Neural cell (in vitro differentiated cells): ENCODE data around the gene COLQ.

ENCODE experiments used
- EP300 ChIP-seq: fragments of 450-650 bp; conservative IDR thresholded peaks from 2 replicates; pipeline ENCODE4 v1.6.1; 2014; ENCODE audit warnings: antibody characterized with exemption, mild to moderate bottlenecking, moderate library complexity; ENCODE audit not compliant: poor library complexity, severe bottlenecking
- EZH2 ChIP-seq: fragments of 200-600, 300-800 bp; shearing (Covaris generic), sonication (generic); IDR thresholded peaks from 2 replicates; pipeline ENCODE4 v1.6.1; 2014; ENCODE audit warnings: antibody characterized with exemption, low read length, borderline replicate concordance, mild to moderate bottlenecking; ENCODE audit not compliant: insufficient read depth, poor library complexity, severe bottlenecking
- MXI1 ChIP-seq: fragments of 450-650 bp; conservative IDR thresholded peaks from 2 replicates; pipeline ENCODE4 v1.6.1; 2014; ENCODE audit warnings: antibody characterized with exemption, mild to moderate bottlenecking; ENCODE audit not compliant: poor library complexity, severe bottlenecking
- POLR2AphosphoS5 ChIP-seq: IDR thresholded peaks from 2 replicates; pipeline ENCODE4 v1.6.1; 2012
- TAF1 ChIP-seq: IDR thresholded peaks from 2 replicates; pipeline ENCODE4 v1.6.1; 2012; ENCODE audit warnings: low read depth
- TF ChIP-seq, protein P1 (sequence below): fragments of 450-650 bp; IDR thresholded peaks from 2 replicates; pipeline ENCODE4 v1.5.1; 2014; ENCODE audit warnings: antibody characterized with exemption, mild to moderate bottlenecking, moderate library complexity; ENCODE audit not compliant: poor library complexity, severe bottlenecking
- TF ChIP-seq, protein P2 (sequence below): IDR thresholded peaks from 2 replicates; pipeline ENCODE4 v1.6.1; 2012; ENCODE audit warnings: borderline replicate concordance

DNA sequence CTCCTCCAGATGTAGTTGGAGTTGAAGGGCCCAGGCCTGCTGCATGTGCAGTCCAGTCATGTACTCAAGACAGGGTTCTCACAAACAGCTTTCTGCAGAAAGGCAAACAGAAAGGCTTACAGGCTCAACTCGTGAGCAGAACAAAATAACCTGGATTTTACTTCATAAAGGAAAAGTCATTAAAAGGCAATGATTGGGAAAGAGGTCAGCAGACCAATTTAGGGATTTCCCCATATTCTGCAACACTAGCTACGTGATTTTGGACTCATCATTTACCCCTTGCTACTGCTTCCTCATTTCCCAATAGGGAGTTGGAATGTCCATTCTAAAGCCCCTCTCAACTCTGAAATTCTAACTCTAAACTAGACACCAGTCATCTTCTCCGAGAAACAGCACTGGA lies 112.3 kb downstream of the COLQ start:
- TF ChIP-seq, protein P1, sequence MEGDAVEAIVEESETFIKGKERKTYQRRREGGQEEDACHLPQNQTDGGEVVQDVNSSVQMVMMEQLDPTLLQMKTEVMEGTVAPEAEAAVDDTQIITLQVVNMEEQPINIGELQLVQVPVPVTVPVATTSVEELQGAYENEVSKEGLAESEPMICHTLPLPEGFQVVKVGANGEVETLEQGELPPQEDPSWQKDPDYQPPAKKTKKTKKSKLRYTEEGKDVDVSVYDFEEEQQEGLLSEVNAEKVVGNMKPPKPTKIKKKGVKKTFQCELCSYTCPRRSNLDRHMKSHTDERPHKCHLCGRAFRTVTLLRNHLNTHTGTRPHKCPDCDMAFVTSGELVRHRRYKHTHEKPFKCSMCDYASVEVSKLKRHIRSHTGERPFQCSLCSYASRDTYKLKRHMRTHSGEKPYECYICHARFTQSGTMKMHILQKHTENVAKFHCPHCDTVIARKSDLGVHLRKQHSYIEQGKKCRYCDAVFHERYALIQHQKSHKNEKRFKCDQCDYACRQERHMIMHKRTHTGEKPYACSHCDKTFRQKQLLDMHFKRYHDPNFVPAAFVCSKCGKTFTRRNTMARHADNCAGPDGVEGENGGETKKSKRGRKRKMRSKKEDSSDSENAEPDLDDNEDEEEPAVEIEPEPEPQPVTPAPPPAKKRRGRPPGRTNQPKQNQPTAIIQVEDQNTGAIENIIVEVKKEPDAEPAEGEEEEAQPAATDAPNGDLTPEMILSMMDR, result no peak
- TF ChIP-seq EP300 (no peak), EZH2 (no peak), POLR2AphosphoS5 (no peak), TAF1 (no peak), MXI1 (no peak)
- TF ChIP-seq, protein P2, sequence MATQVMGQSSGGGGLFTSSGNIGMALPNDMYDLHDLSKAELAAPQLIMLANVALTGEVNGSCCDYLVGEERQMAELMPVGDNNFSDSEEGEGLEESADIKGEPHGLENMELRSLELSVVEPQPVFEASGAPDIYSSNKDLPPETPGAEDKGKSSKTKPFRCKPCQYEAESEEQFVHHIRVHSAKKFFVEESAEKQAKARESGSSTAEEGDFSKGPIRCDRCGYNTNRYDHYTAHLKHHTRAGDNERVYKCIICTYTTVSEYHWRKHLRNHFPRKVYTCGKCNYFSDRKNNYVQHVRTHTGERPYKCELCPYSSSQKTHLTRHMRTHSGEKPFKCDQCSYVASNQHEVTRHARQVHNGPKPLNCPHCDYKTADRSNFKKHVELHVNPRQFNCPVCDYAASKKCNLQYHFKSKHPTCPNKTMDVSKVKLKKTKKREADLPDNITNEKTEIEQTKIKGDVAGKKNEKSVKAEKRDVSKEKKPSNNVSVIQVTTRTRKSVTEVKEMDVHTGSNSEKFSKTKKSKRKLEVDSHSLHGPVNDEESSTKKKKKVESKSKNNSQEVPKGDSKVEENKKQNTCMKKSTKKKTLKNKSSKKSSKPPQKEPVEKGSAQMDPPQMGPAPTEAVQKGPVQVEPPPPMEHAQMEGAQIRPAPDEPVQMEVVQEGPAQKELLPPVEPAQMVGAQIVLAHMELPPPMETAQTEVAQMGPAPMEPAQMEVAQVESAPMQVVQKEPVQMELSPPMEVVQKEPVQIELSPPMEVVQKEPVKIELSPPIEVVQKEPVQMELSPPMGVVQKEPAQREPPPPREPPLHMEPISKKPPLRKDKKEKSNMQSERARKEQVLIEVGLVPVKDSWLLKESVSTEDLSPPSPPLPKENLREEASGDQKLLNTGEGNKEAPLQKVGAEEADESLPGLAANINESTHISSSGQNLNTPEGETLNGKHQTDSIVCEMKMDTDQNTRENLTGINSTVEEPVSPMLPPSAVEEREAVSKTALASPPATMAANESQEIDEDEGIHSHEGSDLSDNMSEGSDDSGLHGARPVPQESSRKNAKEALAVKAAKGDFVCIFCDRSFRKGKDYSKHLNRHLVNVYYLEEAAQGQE, result no peak
